Nephron progenitor cell (in vitro differentiated cells): Measurements from ENCODE around the gene DDX42.

Experiments
- DNase-seq: peaks from one replicate; pipeline ENCODE4 v3.0.0; 2021
- H3K27ac Mint-ChIP-seq: 2 replicates; pipeline ENCODE4 v1.8.0; 2021; ENCODE audit warnings: mild to moderate bottlenecking, moderate library complexity, mixed read lengths
- H3K27me3 Mint-ChIP-seq: 2 replicates; pipeline ENCODE4 v1.8.0; 2021; ENCODE audit warnings: mild to moderate bottlenecking, low read depth, mixed read lengths; ENCODE audit not compliant: poor library complexity
- H3K36me3 Mint-ChIP-seq: 2 replicates; pipeline ENCODE4 v1.8.0; 2021; ENCODE audit warnings: low read depth, mixed read lengths
- H3K4me1 Mint-ChIP-seq: 2 replicates; pipeline ENCODE4 v1.8.0; 2021; ENCODE audit warnings: mixed read lengths
- H3K4me3 Mint-ChIP-seq: 2 replicates; pipeline ENCODE4 v1.8.0; 2021; ENCODE audit warnings: mild to moderate bottlenecking, moderate library complexity, mixed read lengths
- H3K9me3 Mint-ChIP-seq: 2 replicates; pipeline ENCODE4 v1.8.0; 2021; ENCODE audit warnings: mild to moderate bottlenecking, moderate library complexity, mixed read lengths
- TF ChIP-seq, protein P1 (sequence below): fragments of 200-600 bp; sonication (generic); IDR thresholded peaks from 2 replicates; pipeline ENCODE4 v1.5.0; 2021; ENCODE audit warnings: antibody characterized with exemption

Gene DDX42

DNA sequence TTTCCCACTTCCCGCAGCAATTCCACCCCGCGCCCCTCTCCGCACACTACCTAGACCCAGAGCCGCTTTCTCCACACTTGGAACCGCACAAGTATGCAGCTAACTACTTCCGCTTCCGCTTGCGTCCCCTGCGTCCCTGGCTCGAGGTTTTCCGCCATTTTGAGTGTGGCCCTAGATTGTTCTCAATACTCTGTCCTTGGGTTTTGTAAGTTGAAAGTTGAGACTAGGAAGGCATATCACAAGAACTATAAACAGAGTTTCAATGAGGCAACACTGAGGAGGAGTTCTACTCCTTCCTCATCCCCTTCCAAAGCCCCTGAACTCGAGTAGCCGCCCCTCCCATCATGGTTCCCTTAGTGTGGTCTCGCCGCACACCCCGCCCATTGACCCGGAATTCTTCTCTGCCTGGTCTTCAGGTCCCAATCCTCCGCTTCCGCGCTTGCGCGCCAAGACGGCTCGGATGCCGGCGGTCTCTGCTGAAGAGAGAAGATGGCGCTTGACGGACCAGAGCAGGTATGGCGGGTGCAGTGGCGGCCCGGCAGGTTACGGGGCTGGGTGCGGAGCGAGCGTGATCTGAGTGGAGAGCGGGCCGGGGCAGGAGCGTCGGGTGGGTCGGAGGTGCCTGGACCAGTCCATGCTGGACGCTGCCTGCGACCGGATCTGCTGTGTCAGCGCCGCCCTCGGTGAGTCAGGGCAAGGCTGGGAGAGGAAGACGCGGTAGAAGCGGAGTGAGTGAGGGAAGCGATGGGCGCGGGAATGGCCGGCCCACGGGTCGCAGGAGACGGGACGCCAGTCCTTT is 53.2 kb downstream of the DDX42 start, which contains the start of the genes FTSJ3 and PSMC5:
TSS of gene FTSJ3 (minus strand) at position 662 of the 799 bp plus-strand sequence. CDS start 761 bp downstream, outside the sequence.
TSS of gene PSMC5 (plus strand) at position 430 of the 799 bp plus-strand sequence. CDS start at position 490, 60 bp downstream.
- H3K36me3 Mint-ChIP-seq: peaks cover 58% of the 10 kb centered on the region
- peaks cover 49% of the 10 kb centered on the region for H3K4me1 Mint-ChIP-seq
- peak within 1 kb of the TSS; percentile 99 for H3K4me3 Mint-ChIP-seq
- peaks cover 5% of the 10 kb centered on the region for H3K27me3 Mint-ChIP-seq
- no peaks in the 10 kb centered on the region for H3K9me3 Mint-ChIP-seq
- TF ChIP-seq, protein P1, sequence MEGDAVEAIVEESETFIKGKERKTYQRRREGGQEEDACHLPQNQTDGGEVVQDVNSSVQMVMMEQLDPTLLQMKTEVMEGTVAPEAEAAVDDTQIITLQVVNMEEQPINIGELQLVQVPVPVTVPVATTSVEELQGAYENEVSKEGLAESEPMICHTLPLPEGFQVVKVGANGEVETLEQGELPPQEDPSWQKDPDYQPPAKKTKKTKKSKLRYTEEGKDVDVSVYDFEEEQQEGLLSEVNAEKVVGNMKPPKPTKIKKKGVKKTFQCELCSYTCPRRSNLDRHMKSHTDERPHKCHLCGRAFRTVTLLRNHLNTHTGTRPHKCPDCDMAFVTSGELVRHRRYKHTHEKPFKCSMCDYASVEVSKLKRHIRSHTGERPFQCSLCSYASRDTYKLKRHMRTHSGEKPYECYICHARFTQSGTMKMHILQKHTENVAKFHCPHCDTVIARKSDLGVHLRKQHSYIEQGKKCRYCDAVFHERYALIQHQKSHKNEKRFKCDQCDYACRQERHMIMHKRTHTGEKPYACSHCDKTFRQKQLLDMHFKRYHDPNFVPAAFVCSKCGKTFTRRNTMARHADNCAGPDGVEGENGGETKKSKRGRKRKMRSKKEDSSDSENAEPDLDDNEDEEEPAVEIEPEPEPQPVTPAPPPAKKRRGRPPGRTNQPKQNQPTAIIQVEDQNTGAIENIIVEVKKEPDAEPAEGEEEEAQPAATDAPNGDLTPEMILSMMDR: peak; percentile 45
- DNase-seq: peak; percentile 93
- peak within 1 kb of the TSS; percentile 100 for H3K27ac Mint-ChIP-seq

DNA sequence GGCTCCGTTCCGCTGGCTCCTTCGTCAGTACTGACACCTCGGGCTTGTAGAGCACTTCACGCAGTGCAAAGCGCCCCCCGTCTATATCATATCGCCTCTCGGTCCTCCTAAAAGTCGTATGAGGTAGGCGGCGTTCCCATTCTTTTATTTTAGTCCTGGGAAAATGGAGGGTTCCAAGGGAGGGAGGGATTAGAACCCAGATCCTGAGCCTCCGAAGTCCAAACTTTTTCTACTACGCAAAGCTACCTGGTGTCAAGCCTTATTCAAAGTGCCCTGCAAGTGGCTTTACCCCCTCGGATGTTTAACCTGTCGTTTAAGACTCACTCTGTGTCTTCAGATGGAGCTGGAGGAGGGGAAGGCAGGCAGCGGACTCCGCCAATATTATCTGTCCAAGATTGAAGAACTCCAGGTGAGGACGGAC is 53.8 kb downstream of the DDX42 start:
- peaks cover 55% of the 10 kb centered on the region for H3K36me3 Mint-ChIP-seq
- peak overlapping the region; percentile 100 for H3K27ac Mint-ChIP-seq
- H3K4me3 Mint-ChIP-seq: peak overlapping the region; percentile 99
- TF ChIP-seq, protein P1: peak; percentile 3
- DNase-seq: no peak
- no peaks in the 10 kb centered on the region for H3K9me3 Mint-ChIP-seq
- H3K27me3 Mint-ChIP-seq: peaks cover 5% of the 10 kb centered on the region
- peaks cover 49% of the 10 kb centered on the region for H3K4me1 Mint-ChIP-seq

DNA sequence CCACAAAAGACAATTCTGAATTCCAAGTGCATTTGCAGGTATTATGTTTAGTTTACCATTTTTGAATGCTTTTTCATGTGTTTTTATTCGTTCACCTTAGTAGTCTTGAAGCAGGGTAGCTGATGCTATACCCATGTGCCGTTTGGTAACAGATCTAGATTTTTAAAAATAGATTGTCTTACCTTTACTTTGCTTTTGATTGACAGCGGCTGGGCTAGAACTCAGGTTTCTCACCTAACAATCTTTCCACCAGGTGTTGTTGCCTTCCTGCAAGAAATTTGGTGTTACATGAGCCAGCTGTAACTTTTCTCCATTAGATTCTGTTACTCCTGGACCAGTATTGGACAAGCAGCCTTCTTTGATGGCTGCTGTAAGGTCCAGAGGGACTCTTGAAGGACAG is 55.0 kb downstream of the DDX42 start:
- Mint-ChIP-seq H3K9me3 (no peaks in the 10 kb centered on the region), H3K27me3 (peaks cover 5% of the 10 kb centered on the region), H3K4me3 (peak overlapping the region; percentile 26), H3K36me3 (peaks cover 50% of the 10 kb centered on the region), H3K4me1 (peaks cover 44% of the 10 kb centered on the region), H3K27ac (no peak overlapping the region)
- TF ChIP-seq, protein P1: no peak
- no peak for DNase-seq

DNA sequence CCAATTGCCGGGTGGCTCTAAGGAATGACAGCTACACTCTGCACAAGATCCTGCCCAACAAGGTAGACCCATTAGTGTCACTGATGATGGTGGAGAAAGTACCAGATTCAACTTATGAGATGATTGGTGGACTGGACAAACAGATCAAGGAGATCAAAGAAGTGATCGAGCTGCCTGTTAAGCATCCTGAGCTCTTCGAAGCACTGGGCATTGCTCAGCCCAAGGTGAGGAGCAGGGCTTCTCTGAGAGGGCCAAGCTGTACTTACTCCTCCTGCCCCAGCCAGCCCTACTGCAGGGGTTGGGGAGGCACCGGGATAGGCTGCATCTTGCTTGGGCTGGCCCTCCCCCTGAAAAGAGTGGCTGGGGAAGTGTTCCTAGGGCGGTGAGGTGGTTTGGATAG is 56.3 kb downstream of the DDX42 start:
- no peak for DNase-seq
- Mint-ChIP-seq H3K27me3 (peaks cover 5% of the 10 kb centered on the region), H3K9me3 (no peaks in the 10 kb centered on the region), H3K4me1 (peaks cover 44% of the 10 kb centered on the region), H3K4me3 (no peak overlapping the region), H3K27ac (no peak overlapping the region), H3K36me3 (peaks cover 51% of the 10 kb centered on the region)
- TF ChIP-seq, protein P1: no peak

DNA sequence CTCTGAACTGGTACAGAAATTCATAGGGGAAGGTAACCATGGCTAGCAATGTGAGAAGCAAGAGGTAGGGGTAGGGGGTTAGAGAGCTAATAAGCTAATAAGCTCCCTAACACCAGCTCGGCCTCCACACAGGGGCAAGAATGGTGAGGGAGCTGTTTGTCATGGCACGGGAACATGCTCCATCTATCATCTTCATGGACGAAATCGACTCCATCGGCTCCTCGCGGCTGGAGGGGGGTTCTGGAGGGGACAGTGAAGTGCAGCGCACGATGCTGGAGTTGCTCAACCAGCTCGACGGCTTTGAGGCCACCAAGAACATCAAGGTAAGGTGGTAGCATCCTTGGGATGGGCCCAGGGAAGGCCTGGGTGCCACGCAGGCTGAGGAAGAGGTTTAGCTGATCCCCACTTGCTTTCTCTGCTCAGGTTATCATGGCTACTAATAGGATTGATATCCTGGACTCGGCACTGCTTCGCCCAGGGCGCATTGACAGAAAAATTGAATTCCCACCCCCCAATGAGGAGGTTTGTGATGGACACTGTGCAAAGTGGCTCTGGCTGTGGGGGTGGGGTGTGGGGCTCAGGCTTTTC is 57.0 kb downstream of the DDX42 start:
- Mint-ChIP-seq H3K9me3 (no peaks in the 10 kb centered on the region), H3K4me1 (peaks cover 40% of the 10 kb centered on the region), H3K27me3 (peaks cover 5% of the 10 kb centered on the region), H3K4me3 (no peak overlapping the region), H3K27ac (no peak overlapping the region), H3K36me3 (peaks cover 54% of the 10 kb centered on the region)
- TF ChIP-seq, protein P1: no peak
- no peak for DNase-seq
